GM19238 (cell line): ENCODE measurements around the gene LPAR6.
"Not testable (repeated sequence)": the region's sequence is repeated elsewhere in the genome, so short reads cannot be mapped to it uniquely, and the experiment has no call there.

Source experiments
- DNase-seq: peaks from one replicate; pipeline ENCODE4 v3.0.0; 2011; ENCODE audit warnings: low spot score; ENCODE audit not compliant: insufficient read length

LPAR6 gene, protein sequence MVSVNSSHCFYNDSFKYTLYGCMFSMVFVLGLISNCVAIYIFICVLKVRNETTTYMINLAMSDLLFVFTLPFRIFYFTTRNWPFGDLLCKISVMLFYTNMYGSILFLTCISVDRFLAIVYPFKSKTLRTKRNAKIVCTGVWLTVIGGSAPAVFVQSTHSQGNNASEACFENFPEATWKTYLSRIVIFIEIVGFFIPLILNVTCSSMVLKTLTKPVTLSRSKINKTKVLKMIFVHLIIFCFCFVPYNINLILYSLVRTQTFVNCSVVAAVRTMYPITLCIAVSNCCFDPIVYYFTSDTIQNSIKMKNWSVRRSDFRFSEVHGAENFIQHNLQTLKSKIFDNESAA

GRCh38 chr13:48412881-48413351, at the start of gene LPAR6:
Gene LPAR6 (minus strand): TSS chr13:48413113. CDS start chr13:48412423, 690 bp downstream.
- DNase-seq: no peak

GRCh38 chr13:48457578-48458242, 44.8 kb upstream of the LPAR6 start:
- DNase-seq: no peak

GRCh38 chr13:48456546-48456945, 43.6 kb upstream of the LPAR6 start:
- DNase-seq: no peak

DNA sequence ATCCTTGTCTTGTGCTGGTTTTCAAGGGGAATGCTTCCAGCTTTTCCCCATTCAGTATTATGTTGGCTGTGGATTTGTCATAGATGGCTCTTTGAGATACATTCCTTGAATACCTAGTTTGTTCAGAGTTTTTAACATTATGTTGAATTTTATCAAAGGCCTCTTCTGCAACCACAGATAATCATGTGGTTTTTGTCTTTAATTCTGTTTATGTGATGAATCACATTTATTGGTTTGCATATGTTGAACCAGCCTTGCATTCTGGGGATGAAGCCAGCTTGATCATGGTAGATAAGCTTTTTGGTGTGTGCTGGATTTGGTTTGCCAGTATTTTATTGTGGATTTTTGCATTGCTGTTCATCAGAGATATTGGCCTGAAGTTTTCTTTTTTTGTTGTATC, 38.3 kb upstream of the LPAR6 start:
- not testable (repeated sequence) for DNase-seq

DNA sequence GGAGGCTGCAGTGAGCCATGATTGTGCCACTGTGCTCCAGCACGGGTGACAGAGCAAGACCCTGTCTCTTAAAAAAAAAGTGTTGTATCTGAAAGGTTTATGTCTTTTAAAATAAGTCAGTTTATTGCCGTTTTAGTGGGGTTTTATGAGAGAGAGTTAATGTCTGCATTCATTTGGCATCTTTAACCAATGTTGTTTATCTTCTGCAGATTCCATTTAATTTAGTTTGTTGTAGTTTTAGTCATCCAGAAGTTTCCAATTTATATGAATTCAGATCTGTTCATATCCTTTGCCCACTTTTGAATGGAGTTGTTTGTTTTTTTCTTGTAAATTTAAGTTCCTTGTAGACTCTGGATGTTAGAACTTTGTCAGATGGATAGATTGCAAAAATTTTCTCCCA, 36.7 kb upstream of the LPAR6 start:
- no peak for DNase-seq

- DNase-seq: no peak
Observed at GRCh38 chr13:48448959-48449614, 36.2 kb upstream of the LPAR6 start.

GRCh38 chr13:48448285-48448958, 35.5 kb upstream of the LPAR6 start:
- no peak for DNase-seq

- no peak for DNase-seq
Observed at GRCh38 chr13:48446464-48446863, 33.6 kb upstream of the LPAR6 start.

GRCh38 chr13:48443442-48444208, 30.7 kb upstream of the LPAR6 start:
- no peak for DNase-seq

GRCh38 chr13:48437371-48437770, 24.5 kb upstream of the LPAR6 start:
- DNase-seq: no peak

DNA sequence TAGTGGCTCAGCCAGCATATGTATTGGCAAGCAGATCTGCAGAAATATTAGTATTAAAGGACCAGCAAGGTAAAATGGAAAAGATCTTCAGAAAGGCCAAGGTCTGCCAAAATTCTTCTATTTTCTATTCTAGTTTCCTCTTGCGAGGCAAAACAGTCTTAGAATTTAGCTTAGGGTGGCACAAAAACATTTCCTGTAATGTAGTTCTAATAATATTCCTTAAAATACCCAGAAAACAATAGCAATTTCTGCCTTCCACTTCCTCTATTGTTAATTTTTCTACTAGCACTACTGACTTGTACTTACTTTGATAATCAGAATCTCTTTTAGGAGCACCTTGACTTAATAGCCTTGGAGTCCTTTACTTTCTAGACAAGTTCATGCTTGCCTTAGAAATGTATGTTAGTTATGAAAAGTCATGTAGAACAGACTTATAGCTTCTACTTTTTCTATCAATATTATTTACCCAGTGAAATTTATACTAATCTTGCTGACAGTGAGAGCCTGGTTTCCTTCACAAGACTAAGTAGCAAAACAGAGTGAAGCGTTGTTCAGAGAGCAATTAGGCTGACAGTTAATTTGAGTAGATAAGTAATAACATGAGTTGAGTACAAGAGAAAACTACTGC, 23.9 kb upstream of the LPAR6 start:
- DNase-seq: no peak

- no peak for DNase-seq
Observed at GRCh38 chr13:48434200-48434599, 21.3 kb upstream of the LPAR6 start.

DNA sequence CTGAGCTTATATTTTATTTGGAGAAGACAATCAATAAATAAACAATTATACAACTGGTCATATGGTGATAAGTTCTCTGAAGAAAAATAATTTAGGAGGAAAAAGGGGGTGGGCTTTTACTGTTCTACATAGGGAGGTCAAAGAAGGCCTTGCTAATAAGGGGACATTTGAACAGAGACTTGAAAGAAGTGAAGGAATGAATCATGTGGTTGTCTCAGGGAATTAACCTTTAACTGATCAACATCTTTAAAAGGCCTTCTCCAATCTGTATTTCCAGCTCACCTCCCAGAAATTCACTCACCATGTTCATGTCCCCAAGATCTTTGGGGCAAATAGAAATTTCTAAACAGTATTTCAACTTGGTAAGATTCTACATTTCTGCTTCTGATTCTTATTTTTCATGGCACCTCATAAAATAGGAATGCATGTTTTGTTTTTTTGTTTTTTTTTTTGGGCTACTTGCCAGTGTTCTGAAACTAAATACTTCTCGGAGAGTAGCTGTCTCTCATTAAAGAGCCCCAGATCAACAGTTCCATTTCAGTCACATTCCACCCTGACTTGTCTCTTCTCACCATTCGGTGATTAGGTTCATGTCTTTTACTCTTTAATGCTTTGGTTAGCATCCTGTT, 19.2 kb upstream of the LPAR6 start:
- DNase-seq: no peak

DNA sequence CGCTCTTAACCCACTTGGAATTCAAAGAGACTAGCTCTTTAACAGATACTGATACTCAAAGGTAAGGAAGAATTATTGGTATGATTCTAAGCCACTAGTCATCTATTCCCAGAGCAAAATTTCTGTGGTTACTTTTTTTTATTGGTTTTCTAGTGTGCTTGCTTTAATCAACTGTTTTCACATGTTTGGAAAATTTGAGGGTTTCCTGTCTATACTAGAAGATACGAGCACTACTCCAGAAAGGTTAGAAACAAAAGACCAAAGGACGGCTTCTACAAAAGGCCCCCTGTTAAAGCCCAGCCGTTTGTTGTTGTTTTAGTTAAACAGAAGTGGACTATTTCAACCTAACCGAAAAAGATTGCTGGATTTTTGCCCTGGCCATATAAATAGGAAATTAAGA, 18.5 kb upstream of the LPAR6 start:
- no peak for DNase-seq

GRCh38 chr13:48429886-48430285, 17.0 kb upstream of the LPAR6 start:
- no peak for DNase-seq

- no peak for DNase-seq
Observed at GRCh38 chr13:48429036-48429435, 16.1 kb upstream of the LPAR6 start.

DNA sequence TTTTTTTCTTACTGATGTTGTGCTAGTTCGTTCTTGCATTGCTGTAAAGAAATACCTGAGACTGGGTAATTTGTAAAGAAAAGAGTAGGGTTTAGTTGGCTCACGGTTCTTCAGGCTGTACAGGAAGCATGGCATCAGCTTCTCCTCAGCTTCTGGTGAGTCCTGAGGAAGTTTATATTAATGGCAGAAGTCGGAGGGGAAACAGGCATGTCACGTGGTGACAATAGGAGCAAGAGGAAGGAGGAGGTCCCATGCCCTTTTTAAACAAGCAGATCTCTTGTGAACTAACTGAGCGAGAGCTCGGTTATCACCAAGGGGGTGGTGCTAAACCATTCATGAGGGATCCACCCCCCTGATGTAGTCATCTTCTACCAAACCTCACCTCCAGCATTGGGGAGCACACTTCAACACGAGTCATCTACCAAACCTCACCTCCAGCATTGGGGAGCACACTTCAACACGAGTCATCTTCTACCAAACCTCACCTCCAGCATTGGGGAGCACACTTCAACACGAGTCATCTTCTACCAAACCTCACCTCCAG, 13.9 kb upstream of the LPAR6 start:
- DNase-seq: not testable (repeated sequence)

DNA sequence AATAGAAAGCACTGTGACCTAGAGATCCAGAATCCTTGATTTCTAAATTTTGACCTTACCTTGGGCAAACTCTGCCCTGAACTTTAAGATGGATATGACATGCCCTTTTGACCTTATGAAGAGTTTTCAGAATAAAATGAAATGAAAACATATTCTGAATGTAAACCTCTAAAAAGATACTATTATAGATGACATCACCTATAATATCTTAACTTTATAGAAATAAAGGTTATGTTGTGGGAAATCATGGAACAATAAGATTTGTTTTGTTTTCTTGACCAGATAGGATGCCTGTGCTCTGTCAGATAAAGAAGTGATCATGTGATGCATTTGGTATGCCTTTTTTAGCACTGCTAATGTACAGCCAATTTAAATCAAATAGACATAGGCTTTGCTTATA, 13.1 kb upstream of the LPAR6 start:
- DNase-seq: no peak

- DNase-seq: no peak
Observed at GRCh38 chr13:48424212-48424611, 11.3 kb upstream of the LPAR6 start.

DNA sequence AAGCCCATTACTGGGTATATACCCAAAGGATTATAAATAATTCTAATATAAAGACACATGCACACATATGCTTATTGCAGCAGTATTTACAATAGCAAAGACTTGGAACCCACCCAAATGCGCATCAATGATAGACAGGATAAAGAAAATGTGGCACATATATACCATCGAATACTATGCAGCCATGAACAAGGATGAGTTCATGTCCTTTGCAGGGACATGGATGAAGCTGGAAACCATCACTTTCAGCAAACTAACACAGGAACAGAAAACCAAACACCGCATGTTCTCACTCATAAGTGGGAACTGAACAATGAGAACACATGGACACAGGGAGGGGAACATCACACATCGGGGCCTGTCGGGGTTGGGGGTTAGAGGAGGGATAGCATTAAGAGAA, 9.1 kb upstream of the LPAR6 start:
- DNase-seq: not testable (repeated sequence)
